Smooth muscle cell (in vitro differentiated cells): ENCODE measurements around the gene ZGRF1. TPM values are rescaled to one million over a fixed set of nuclear protein-coding genes. Genes with fewer than 3 reads are reported as not detected.
"Not testable (repeated sequence)": the region's sequence is repeated elsewhere in the genome, so short reads cannot be mapped to it uniquely, and the experiment has no call there.

Source experiments
- DNase-seq: peaks from one replicate; lab custom pipeline; 2025; ENCODE audit not compliant: unreplicated experiment; lab: John Stamatoyannopoulos, UW
- H2AFZ ChIP-seq: fragments of 200-600 bp; sonication (generic); 2 replicates; pipeline ENCODE4 v1.6.0; 2016; ENCODE audit warnings: antibody characterized with exemption, low read depth, mild to moderate bottlenecking
- H3F3A ChIP-seq: fragments of 200-600 bp; sonication (generic); 2 replicates; pipeline ENCODE4 v1.6.0; 2017; ENCODE audit warnings: antibody characterized with exemption, low read depth
- H3K27ac ChIP-seq: fragments of 200-600 bp; sonication (generic); 2 replicates; pipeline ENCODE4 v1.5.1; 2016; ENCODE audit warnings: low read depth, mild to moderate bottlenecking
- H3K27me3 ChIP-seq: fragments of 200-600 bp; sonication (generic); 2 replicates; pipeline ENCODE4 v1.6.1; 2016; ENCODE audit warnings: low read depth, mild to moderate bottlenecking
- H3K36me3 ChIP-seq: fragments of 200-600 bp; sonication (generic); 2 replicates; pipeline ENCODE4 v1.5.1; 2016; ENCODE audit warnings: low read depth
- H3K4me1 ChIP-seq: fragments of 200-600 bp; sonication (generic); 2 replicates; pipeline ENCODE4 v1.5.1; 2016; ENCODE audit warnings: low read depth
- H3K4me2 ChIP-seq: fragments of 200-600 bp; sonication (generic); 2 replicates; pipeline ENCODE4 v1.6.0; 2016; ENCODE audit warnings: mild to moderate bottlenecking
- H3K4me3 ChIP-seq: fragments of 200-600 bp; sonication (generic); 2 replicates; pipeline ENCODE4 v1.5.1; 2016; ENCODE audit warnings: mild to moderate bottlenecking
- H3K79me2 ChIP-seq: fragments of 200-600 bp; sonication (generic); 2 replicates; pipeline ENCODE4 v1.6.0; 2016; ENCODE audit warnings: low read depth, mild to moderate bottlenecking
- H3K9ac ChIP-seq: fragments of 200-600 bp; sonication (generic); 2 replicates; pipeline ENCODE4 v1.6.0; 2016; ENCODE audit warnings: low read depth
- H3K9me3 ChIP-seq: fragments of 200-600 bp; sonication (generic); replicated peaks from 2 replicates; pipeline ENCODE4 v1.5.1; 2016; ENCODE audit warnings: low read depth
- H4K20me1 ChIP-seq: fragments of 200-600 bp; sonication (generic); 2 replicates; pipeline ENCODE4 v1.6.0; 2016; ENCODE audit warnings: low read depth
- WGBS: methylation state at CpG from one replicate; pipeline ENCODE4 v1.1.7; 2016; ENCODE audit warnings: low lambda C conversion rate; 5-methylcytosine and 5-hydroxymethylcytosine counted together
- polyA plus RNA-seq: library from polyadenylated mRNA; unstranded; fragments of >200 nt; fragmentation: Nextera tagmentation; extraction: Ambion mirVana; gene quantifications from 2 replicates; pipeline ENCODE4 v1.2.1, GENCODE V29; 2016
- total RNA-seq: library from RNA; depleted of rRNA; stranded (reverse); fragments of >200 nt; gene quantifications from 2 replicates; pipeline ENCODE4 v1.2.3, GENCODE V29; 2014
- TF ChIP-seq, protein P1 (sequence below): fragments of 200-600 bp; sonication (generic); IDR thresholded peaks from 2 replicates; pipeline ENCODE4 v1.5.1; 2017; ENCODE audit warnings: borderline replicate concordance, mild to moderate bottlenecking, antibody characterized with exemption; ENCODE audit not compliant: insufficient read depth, poor library complexity, severe bottlenecking

The ZGRF1 gene
- total and polyA plus RNA-seq, 2 experiments from 2014 or later: 3.3 to 7.9 TPM

DNA sequence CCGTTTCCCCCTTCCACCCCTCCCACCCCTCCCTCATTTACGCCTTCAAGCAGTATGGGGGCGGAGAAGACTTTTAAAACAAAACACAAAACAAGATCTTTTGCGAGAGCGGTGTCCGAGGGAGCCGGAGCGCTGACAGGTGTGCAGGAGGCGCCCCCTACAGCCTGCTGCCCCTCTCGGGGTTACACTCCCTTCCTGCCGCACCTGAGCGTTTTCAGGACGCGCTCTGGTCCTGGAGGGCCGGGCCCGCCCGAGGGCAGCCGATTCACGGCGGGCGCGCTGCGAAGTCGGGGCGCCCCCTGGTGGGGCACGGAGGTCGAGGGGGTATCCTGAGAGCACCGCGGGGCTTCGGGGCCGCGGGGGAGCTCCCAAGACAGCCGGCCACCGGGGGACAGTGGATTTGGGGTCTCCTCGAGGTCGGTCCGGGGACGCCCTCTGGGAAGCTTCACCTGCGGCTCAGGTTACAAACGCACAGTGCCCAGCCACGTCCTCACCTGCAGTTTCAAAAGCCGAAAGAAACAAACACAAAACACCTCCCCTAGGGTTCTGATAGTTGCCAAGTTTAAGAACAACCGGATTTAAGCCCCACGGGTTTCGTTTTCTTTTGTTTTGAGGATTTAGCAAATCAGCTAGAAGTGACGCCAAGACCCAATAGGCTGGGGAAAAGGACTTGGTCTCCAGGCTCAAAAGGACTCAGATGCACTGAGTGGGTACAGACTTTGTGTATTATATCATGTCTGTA lies 112.8 kb downstream of the ZGRF1 start:
- H3K4me1 ChIP-seq: peaks cover 37% of the 10 kb centered on the region
- no peak overlapping the region for H3K27ac ChIP-seq
- no peaks in the 10 kb centered on the region for H4K20me1 ChIP-seq
- 3% methylated on average over 33 of the region's 46 CpGs for WGBS
- peak overlapping the region; percentile 47 for H3K4me3 ChIP-seq
- H3F3A ChIP-seq: peaks cover 4% of the 10 kb centered on the region
- H3K9ac ChIP-seq: no peak overlapping the region
- no peaks in the 10 kb centered on the region for H3K36me3 ChIP-seq
- H3K79me2 ChIP-seq: no peaks in the 10 kb centered on the region
- H3K27me3 ChIP-seq: peaks cover 96% of the 10 kb centered on the region
- no peak for DNase-seq
- no peaks in the 10 kb centered on the region for H3K9me3 ChIP-seq
- TF ChIP-seq, protein P1, sequence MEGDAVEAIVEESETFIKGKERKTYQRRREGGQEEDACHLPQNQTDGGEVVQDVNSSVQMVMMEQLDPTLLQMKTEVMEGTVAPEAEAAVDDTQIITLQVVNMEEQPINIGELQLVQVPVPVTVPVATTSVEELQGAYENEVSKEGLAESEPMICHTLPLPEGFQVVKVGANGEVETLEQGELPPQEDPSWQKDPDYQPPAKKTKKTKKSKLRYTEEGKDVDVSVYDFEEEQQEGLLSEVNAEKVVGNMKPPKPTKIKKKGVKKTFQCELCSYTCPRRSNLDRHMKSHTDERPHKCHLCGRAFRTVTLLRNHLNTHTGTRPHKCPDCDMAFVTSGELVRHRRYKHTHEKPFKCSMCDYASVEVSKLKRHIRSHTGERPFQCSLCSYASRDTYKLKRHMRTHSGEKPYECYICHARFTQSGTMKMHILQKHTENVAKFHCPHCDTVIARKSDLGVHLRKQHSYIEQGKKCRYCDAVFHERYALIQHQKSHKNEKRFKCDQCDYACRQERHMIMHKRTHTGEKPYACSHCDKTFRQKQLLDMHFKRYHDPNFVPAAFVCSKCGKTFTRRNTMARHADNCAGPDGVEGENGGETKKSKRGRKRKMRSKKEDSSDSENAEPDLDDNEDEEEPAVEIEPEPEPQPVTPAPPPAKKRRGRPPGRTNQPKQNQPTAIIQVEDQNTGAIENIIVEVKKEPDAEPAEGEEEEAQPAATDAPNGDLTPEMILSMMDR: peak; percentile 66
- H2AFZ ChIP-seq: no peak overlapping the region
- H3K4me2 ChIP-seq: peak overlapping the region; percentile 84

DNA sequence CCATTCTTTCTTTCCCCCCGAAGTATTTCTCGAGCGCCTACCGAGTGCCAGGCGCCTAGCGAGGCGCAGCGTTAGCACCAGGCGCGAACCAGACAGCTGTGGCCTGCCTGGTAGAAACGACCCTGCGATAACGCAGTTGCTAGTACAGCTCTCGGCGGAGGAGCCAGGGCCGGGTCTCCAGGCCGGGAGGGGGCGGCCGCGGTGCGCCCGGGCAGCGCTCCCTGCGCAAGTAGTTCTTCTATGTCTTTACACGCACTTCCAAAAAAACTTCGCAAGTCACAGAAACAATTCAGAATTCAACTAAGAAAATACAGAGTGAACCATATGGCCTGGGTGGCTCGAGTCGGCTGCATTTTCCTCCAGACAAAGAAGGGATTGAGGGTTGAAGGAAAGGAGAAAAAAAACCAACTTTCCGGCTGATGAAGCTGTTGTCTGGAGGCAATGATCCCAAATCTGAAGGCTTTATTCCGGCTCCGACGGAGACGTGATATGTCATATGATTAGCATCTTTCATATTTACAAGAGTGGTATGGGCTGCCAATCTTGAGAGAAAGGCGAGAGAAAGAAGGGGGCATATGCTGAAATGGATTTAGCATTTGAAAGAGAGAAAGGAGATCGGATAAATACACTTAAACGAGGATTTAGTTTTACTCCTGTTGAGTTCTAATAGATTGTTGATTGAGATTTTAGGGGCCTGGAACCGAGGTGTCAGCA lies 113.5 kb downstream of the ZGRF1 start:
- 3% methylated on average over 36 of the region's 37 CpGs for WGBS
- Histone ChIP-seq H3K27ac (no peak overlapping the region), H3K9ac (no peak overlapping the region), H3F3A (peaks cover 4% of the 10 kb centered on the region), H3K9me3 (no peaks in the 10 kb centered on the region), H2AFZ (peak overlapping the region; percentile 61), H3K4me2 (peak overlapping the region; percentile 84), H3K4me1 (peaks cover 37% of the 10 kb centered on the region), H3K4me3 (peak overlapping the region; percentile 47), H3K36me3 (no peaks in the 10 kb centered on the region), H3K79me2 (no peaks in the 10 kb centered on the region), H4K20me1 (no peaks in the 10 kb centered on the region), H3K27me3 (peaks cover 100% of the 10 kb centered on the region)
- TF ChIP-seq, protein P1: no peak
- DNase-seq: no peak

DNA sequence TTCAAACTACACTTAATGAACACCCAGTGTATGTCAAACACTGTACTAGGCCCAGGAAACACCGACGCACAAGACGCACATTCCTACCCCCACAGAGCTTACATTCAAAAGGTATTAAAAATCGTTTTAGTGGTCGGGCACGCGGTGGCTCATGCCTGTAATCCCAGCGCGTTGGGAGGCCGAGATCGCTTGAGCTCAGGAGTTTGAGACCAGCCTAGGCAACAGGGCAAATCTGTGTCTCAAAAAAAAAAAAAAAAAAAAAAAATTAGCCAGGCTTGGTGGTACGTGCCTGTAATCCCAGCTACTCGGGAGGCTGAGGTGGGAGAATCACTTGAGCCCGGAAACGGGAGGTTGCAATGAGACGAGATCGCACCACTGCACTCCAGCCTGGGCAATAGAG lies 114.3 kb downstream of the ZGRF1 start:
- H3K9ac ChIP-seq, H2AFZ ChIP-seq, H3K79me2 ChIP-seq, H3K4me3 ChIP-seq, H3K27ac ChIP-seq, H4K20me1 ChIP-seq, H3K9me3 ChIP-seq, DNase-seq, H3K4me2 ChIP-seq, H3F3A ChIP-seq, H3K36me3 ChIP-seq: not testable (repeated sequence)
- peaks cover 37% of the 10 kb centered on the region for H3K4me1 ChIP-seq
- 19% methylated on average over 17 of the region's 17 CpGs for WGBS
- peaks cover 100% of the 10 kb centered on the region for H3K27me3 ChIP-seq

- no peaks in the 10 kb centered on the region for H4K20me1 ChIP-seq
- no peak overlapping the region for H2AFZ ChIP-seq
- peaks cover 4% of the 10 kb centered on the region for H3F3A ChIP-seq
- H3K9ac ChIP-seq: no peak overlapping the region
- no peaks in the 10 kb centered on the region for H3K79me2 ChIP-seq
- H3K4me3 ChIP-seq: no peak overlapping the region
- H3K36me3 ChIP-seq: no peaks in the 10 kb centered on the region
- peak overlapping the region; percentile 37 for H3K4me2 ChIP-seq
- peaks cover 100% of the 10 kb centered on the region for H3K27me3 ChIP-seq
- H3K27ac ChIP-seq: no peak overlapping the region
- H3K4me1 ChIP-seq: peaks cover 46% of the 10 kb centered on the region
- no peak for DNase-seq
- WGBS: 5% methylated on average over 30 of the region's 30 CpGs
- TF ChIP-seq, protein P1: no peak
- no peaks in the 10 kb centered on the region for H3K9me3 ChIP-seq
Measured at GRCh38 chr4:112521123-112522023, 115.3 kb downstream of the ZGRF1 start.
